MCF 10A (cell line): Measurements from ENCODE around the gene VAMP4. TPM values are rescaled to one million over a fixed set of nuclear protein-coding genes. Genes with fewer than 3 reads are reported as not detected.

Experiments
- BruUV-seq: library from RNA; stranded (reverse); fragments of 400-500 nt; replicated peaks from 2 replicates; lab custom pipeline; 2021; lab: Mats Ljungman, UMichigan
- CTCF ChIA-PET: fragments of 300-600 bp; sonication (Branson Sonifier 250); formaldehyde crosslinking; extraction: SDS; loops from one replicate; lab custom pipeline; 2021; ENCODE audit warnings: antibody characterized with exemption, inconsistent platforms; lab: Yijun Ruan, JAX
- POLR2A ChIA-PET: fragments of 300-600, 350-650 bp; sonication (Branson Sonifier 250); formaldehyde crosslinking; extraction: SDS; loops from one replicate; lab custom pipeline; 2020; ENCODE audit warnings: antibody characterized with exemption, inconsistent platforms; lab: Yijun Ruan, JAX
- DNase-seq: peaks from one replicate; pipeline ENCODE4 v3.0.0-alpha.2; 2018; ENCODE audit not compliant: unreplicated experiment
- H3K27ac Mint-ChIP-seq: one replicate; pipeline ENCODE4 v1.8.0; 2022; ENCODE audit warnings: mild to moderate bottlenecking, low read depth, mixed read lengths; ENCODE audit not compliant: unreplicated experiment
- H3K27me3 Mint-ChIP-seq: one replicate; pipeline ENCODE4 v1.8.0; 2022; ENCODE audit warnings: mixed read lengths; ENCODE audit not compliant: insufficient read depth, unreplicated experiment
- H3K36me3 Mint-ChIP-seq: one replicate; pipeline ENCODE4 v1.8.0; 2022; ENCODE audit warnings: mild to moderate bottlenecking, moderate library complexity, mixed read lengths; ENCODE audit not compliant: insufficient read depth, unreplicated experiment
- H3K4me1 Mint-ChIP-seq: one replicate; pipeline ENCODE4 v1.8.0; 2022; ENCODE audit warnings: mixed read lengths; ENCODE audit not compliant: insufficient read depth, unreplicated experiment
- H3K4me3 Mint-ChIP-seq: one replicate; pipeline ENCODE4 v1.8.0; 2022; ENCODE audit warnings: mild to moderate bottlenecking, moderate library complexity, mixed read lengths; ENCODE audit not compliant: unreplicated experiment
- H3K9me3 Mint-ChIP-seq: one replicate; pipeline ENCODE4 v1.8.0; 2022; ENCODE audit warnings: mixed read lengths; ENCODE audit not compliant: unreplicated experiment
- intact Hi-C: fragments of 100-400 bp; cut with micrococcal nuclease; formaldehyde crosslinking; loops from 2 replicates; pipeline ENCODE4 v1.14.1; 2022
- total RNA-seq: library from RNA; stranded (reverse); gene quantifications from 2 replicates; pipeline ENCODE4 v1.2.3, GENCODE V29; 2022
- TF ChIP-seq, protein P1 (sequence below): fragments of 200-600 bp; IDR thresholded peaks from one replicate; pipeline ENCODE4 v1.8.0; 2022; ENCODE audit warnings: antibody characterized with exemption, mild to moderate bottlenecking; ENCODE audit not compliant: unreplicated experiment

VAMP4 gene
- total RNA-seq, 1 experiment from 2014 or later: 20.2 TPM

DNA sequence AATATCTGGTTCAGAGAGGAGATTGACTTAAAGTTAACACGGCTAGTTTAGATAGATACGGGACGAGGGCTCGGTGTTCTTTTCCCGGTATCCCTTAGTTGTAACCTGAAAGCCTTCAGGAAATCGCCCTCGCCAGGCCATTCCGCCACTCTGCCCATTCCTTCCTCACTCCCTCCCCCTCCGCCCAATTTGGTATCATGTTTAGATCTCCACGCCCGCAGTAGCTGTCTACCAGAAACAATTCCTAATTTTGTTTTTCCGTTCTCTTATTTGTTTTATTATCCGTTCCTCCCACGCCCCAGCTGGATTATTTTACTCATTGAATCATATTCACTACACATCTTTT is 685 bp upstream of the VAMP4 start:
- TSS peak; percentile 86 for BruUV-seq
- TF ChIP-seq, protein P1, sequence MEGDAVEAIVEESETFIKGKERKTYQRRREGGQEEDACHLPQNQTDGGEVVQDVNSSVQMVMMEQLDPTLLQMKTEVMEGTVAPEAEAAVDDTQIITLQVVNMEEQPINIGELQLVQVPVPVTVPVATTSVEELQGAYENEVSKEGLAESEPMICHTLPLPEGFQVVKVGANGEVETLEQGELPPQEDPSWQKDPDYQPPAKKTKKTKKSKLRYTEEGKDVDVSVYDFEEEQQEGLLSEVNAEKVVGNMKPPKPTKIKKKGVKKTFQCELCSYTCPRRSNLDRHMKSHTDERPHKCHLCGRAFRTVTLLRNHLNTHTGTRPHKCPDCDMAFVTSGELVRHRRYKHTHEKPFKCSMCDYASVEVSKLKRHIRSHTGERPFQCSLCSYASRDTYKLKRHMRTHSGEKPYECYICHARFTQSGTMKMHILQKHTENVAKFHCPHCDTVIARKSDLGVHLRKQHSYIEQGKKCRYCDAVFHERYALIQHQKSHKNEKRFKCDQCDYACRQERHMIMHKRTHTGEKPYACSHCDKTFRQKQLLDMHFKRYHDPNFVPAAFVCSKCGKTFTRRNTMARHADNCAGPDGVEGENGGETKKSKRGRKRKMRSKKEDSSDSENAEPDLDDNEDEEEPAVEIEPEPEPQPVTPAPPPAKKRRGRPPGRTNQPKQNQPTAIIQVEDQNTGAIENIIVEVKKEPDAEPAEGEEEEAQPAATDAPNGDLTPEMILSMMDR: no peak

DNA sequence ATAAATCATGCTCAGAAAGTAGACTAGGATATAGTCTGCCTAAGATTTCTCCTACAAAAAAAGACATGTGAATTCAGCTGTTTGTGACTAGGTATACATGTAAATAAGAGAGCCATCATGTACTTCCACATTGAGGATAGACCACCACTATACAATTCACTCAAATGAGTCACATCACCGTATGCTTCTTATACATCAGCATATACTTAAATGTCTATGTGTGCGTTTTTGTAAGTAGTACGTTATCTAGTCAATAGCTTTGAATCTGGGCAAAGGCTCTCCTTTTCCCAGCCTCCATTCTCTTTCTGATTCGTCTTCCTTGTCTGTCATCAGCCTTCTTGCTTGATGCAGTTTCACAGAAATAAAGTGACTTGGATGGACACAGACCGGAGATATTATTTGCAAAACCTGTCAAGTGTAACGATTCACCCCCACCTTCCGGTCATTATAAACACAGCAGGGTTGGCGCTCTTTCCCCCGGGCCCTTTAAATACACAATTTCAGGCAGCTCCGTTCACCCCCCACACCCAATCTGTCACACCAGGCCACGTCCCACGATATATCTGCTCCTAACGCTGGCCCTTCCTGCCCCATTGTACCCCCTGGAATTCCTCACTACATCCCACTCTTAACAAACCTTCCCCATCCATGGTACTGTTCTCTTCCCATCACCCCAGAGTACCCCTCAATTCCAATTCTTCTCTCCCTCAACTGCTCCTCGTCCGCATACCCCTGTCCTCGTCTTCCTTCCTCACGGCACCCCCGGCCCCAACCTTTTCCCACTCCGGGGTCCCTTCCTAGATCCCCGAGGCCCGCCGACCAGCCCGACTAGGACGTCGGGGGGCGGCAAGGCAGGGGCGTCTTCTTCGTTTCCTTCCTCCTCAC is 636 bp downstream of the VAMP4 start:
- TF ChIP-seq, protein P1: peak; percentile 25

More for the DNA sequence above, 685 bp upstream of the VAMP4 start:
- peak overlapping the region; percentile 87 for H3K4me3 Mint-ChIP-seq
- H3K27ac Mint-ChIP-seq: peak overlapping the region; percentile 98
- no peaks in the 10 kb centered on the region for H3K9me3 Mint-ChIP-seq
- H3K27me3 Mint-ChIP-seq: no peaks in the 10 kb centered on the region
- ChIA-PET POLR2A (interaction anchor here (0.6 to 8.1 kb wide), 30 partner anchors 9 to 1848 kb away, joined by 3 to 307 read pairs (median 5); partner anchors contain the start of genes DNM3, KIFAP3, METTL13 and PRDX6), CTCF (interaction anchor here (0.5 to 10.0 kb wide), 15 partner anchors 13 to 226 kb away, joined by 3 to 63 read pairs (median 6); partner anchors contain the start of gene METTL13)
- H3K36me3 Mint-ChIP-seq: no peaks in the 10 kb centered on the region
- DNase-seq: peak; percentile 77
- intact Hi-C loops: loop anchor here (1.0 to 10.0 kb wide), 5 partner anchors 39 to 790 kb away; partner anchors contain the start of genes METTL13, PRRC2C and SUCO
- H3K4me1 Mint-ChIP-seq: peaks cover 45% of the 10 kb centered on the region

DNA sequence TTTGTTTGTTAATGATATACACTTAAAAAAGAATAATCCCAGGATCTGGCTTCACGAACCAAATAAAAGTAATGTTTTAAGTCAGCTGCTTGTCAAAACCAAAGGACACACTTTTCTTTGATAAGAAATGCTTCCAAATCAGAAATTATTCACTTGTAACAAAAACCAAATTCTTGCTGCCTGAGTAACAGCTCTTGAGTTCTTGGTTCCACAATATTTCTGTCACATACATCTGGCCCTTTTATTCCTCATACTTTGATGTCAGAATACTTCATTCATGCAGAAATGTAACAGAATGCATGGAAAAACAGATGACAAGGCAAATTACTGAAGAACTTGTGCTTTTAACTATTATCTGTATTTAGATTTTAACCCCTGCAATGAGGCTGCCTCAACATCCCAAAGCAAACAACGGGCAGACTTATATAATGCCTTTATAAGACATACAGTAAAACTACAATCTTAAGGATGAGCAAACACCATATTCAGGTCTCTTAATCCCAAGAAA is 1.5 kb downstream of the VAMP4 start:
- no peaks in the 10 kb centered on the region for H3K27me3 Mint-ChIP-seq
- intact Hi-C loops: loop anchor here (5.0 to 10.0 kb wide), 3 partner anchors 96 to 792 kb away; partner anchors contain the start of genes PRRC2C and SUCO

More for the DNA sequence above, 636 bp downstream of the VAMP4 start:
- intact Hi-C loops: loop anchor here (5.0 to 10.0 kb wide), 3 partner anchors 96 to 791 kb away; partner anchors contain the start of genes PRRC2C and SUCO
- Mint-ChIP-seq H3K9me3 (no peaks in the 10 kb centered on the region), H3K36me3 (peaks cover 11% of the 10 kb centered on the region), H3K27me3 (no peaks in the 10 kb centered on the region), H3K4me1 (peaks cover 45% of the 10 kb centered on the region), H3K27ac (peak overlapping the region; percentile 98), H3K4me3 (peak overlapping the region; percentile 87)
- peak; percentile 48 for DNase-seq
- CTCF ChIA-PET: interaction anchor here (0.6 to 10.0 kb wide), 16 partner anchors 9 to 702 kb away, joined by 3 to 63 read pairs (median 5); partner anchors contain the start of genes FMO4, METTL13, MYOC and PRRC2C
- POLR2A ChIA-PET: interaction anchor here (0.6 to 8.1 kb wide), 25 partner anchors 9 to 1974 kb away, joined by 3 to 307 read pairs (median 5); partner anchors contain the start of genes DNM3, KLHL20, METTL13 and PRRC2C
- BruUV-seq: no TSS peak

More for the DNA sequence above, 1.5 kb downstream of the VAMP4 start:
- Mint-ChIP-seq H3K4me3 (peak overlapping the region; percentile 87), H3K4me1 (peaks cover 45% of the 10 kb centered on the region), H3K9me3 (no peaks in the 10 kb centered on the region), H3K36me3 (peaks cover 20% of the 10 kb centered on the region), H3K27ac (peak overlapping the region; percentile 98)
- no peak for DNase-seq
- TF ChIP-seq, protein P1: no peak
- ChIA-PET POLR2A (interaction anchor here (0.7 to 8.1 kb wide), 13 partner anchors 8 to 1974 kb away, joined by 4 to 307 read pairs (median 21); partner anchors contain the start of genes DNM3, KLHL20, METTL13 and PRRC2C), CTCF (interaction anchor here (0.7 to 10.0 kb wide), 14 partner anchors 8 to 975 kb away, joined by 3 to 63 read pairs (median 6); partner anchors contain the start of genes FMO4, METTL13 and PRRC2C)
- BruUV-seq: no TSS peak
